HUDEP-2 (cell line): Measurements from ENCODE around the gene PKHD1.
A peak's percentile ranks its signal among the peaks of the same experiment; 100 is the strongest.

Experiments used
- DNase-seq, 76 experiments: peaks; one replicate each; lab custom pipeline; 2025; ENCODE audit not compliant: unreplicated experiment in 76 of 76; lab: John Stamatoyannopoulos, UW

Gene PKHD1

GRCh38 chr6:52049252-52050050 lies 38.0 kb downstream of the PKHD1 start:
- DNase-seq, result peak in 12 of 76 experiments; percentile 3 to 46 (median 13)

- DNase-seq, result no peak
Observed at GRCh38 chr6:52046456-52046855, 41.0 kb downstream of the PKHD1 start.

GRCh38 chr6:52045481-52045880 lies 41.9 kb downstream of the PKHD1 start:
- DNase-seq, result no peak

- no peak for DNase-seq
Observed at GRCh38 chr6:52045033-52045432, 42.4 kb downstream of the PKHD1 start.

- no peak for DNase-seq
Observed at GRCh38 chr6:52042141-52042885, 45.1 kb downstream of the PKHD1 start.

- DNase-seq, result no peak
Observed at GRCh38 chr6:52041134-52041533, 46.3 kb downstream of the PKHD1 start.

- DNase-seq, result peak in 3 of 76 experiments; percentile 2 to 20 (median 4)
Observed at GRCh38 chr6:52027699-52028098, 59.7 kb downstream of the PKHD1 start.

- DNase-seq, result no peak
Observed at GRCh38 chr6:52024451-52025068, 62.9 kb downstream of the PKHD1 start.

- DNase-seq, result no peak
Observed at GRCh38 chr6:52022675-52023074, 64.7 kb downstream of the PKHD1 start.

GRCh38 chr6:52020945-52021570 lies 66.4 kb downstream of the PKHD1 start:
- peak in 8 of 76 experiments; percentile 4 to 24 (median 11) for DNase-seq

- no peak for DNase-seq
Observed at GRCh38 chr6:52019881-52020280, 67.5 kb downstream of the PKHD1 start.

- no peak for DNase-seq
Observed at GRCh38 chr6:52019092-52019491, 68.3 kb downstream of the PKHD1 start.

GRCh38 chr6:52016915-52017748 lies 70.3 kb downstream of the PKHD1 start:
- no peak for DNase-seq

GRCh38 chr6:52015953-52016352 lies 71.5 kb downstream of the PKHD1 start:
- DNase-seq, result no peak

- no peak for DNase-seq
Observed at GRCh38 chr6:52014391-52014790, 73.0 kb downstream of the PKHD1 start.

- DNase-seq, result no peak
Observed at GRCh38 chr6:52013035-52013434, 74.4 kb downstream of the PKHD1 start.

- DNase-seq, result no peak
Observed at GRCh38 chr6:52012582-52012981, 74.8 kb downstream of the PKHD1 start.

- DNase-seq, result no peak
Observed at GRCh38 chr6:52010806-52011205, 76.6 kb downstream of the PKHD1 start.

- DNase-seq, result no peak
Observed at GRCh38 chr6:52010145-52010544, 77.3 kb downstream of the PKHD1 start.

- DNase-seq, result no peak
Observed at GRCh38 chr6:52009466-52010140, 77.8 kb downstream of the PKHD1 start.
